ENCODE measurements around the gene FAM118B.

FAM118B gene

DNA sequence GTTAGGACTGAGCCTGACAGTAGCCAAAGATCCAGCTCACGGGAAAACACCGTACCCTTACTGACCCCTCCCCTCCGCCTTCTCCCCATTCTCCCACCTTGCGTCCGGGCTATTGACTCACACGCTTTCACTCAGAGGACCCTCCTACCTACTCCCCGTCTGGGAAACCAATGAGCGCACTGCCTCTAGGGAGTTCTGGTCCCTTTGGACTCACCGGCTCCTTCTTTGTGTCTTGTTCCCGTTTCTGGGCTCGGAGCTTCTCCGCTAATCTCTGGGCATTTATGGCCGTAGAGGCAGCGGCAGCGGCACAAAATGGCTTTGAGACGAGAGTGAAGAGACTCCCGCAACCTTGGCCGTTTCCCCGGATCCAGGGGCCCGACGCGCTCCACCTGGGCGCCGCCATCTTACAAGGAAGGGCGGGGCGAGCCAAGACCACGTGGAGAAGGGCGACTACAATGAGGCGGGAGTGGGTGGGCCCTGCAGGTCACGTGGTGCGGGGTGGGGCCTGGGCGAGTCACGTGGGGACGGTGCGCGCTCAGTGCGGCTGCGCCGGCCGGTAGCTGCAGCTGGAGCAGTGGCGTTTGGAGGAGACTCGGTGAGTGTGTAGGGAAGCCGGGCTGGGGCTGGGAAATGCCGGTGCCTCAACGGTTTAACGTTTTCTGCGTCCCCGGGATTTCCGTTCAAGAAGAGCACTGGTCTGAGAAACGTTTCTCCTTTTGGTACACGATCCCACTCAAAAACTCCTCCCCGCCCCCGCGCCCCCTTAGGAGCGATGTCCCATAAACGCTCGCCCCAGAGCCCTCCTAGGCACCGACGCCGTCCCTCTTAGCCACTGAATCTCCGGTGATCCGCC lies at the start of gene FAM118B, which contains the start of gene RPUSD4:
Gene FAM118B, plus strand, starts transcription at position 547 of the 853 bp plus-strand sequence. CDS start 23,220 bp downstream, outside the sequence.
Gene RPUSD4, minus strand, starts transcription at position 415 of the 853 bp plus-strand sequence. Its CDS starts 12 bp downstream, at position 403.
- DNase-seq (ENCODE audit: low read depth in 1 of 2, low spot score in 1 of 2): peak; percentile 97 to 99

DNA sequence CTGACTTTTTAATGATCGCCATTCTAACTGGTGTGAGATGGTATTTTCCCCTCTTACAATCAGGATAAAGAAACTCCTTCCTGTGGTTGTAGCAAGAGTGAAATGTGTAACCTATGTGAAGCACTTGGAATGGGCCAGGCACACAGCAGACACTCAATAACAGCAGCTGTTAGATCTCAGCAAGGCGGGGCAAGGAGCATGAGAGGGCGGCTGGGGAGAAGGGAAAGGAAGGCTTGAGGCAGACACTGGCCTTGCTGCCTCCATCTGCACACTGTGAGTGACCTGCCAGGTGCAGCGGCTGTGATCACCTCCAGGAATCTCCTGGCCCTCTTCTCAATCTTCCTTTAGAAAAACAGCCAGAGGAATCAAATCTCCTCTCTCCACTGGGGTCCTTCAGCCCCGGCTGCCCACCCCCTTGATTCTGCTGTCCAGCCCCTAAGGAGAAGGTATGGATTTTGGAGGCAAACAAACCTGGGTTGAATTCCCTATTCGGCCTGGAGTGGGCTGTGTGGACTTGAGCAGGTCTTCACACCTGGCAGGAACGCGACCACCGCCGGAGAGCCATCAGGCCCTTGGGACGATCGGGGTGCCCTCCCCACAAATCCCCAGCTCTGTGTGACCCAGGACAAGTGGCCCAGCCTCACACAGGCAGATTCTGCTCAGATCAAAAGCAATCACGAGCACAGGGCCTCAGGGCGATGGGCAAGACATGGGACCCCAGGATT lies 49.1 kb upstream of the FAM118B start:
- DNase-seq (ENCODE audit: low read depth in 1 of 2, low spot score in 1 of 2): no peak

DNA sequence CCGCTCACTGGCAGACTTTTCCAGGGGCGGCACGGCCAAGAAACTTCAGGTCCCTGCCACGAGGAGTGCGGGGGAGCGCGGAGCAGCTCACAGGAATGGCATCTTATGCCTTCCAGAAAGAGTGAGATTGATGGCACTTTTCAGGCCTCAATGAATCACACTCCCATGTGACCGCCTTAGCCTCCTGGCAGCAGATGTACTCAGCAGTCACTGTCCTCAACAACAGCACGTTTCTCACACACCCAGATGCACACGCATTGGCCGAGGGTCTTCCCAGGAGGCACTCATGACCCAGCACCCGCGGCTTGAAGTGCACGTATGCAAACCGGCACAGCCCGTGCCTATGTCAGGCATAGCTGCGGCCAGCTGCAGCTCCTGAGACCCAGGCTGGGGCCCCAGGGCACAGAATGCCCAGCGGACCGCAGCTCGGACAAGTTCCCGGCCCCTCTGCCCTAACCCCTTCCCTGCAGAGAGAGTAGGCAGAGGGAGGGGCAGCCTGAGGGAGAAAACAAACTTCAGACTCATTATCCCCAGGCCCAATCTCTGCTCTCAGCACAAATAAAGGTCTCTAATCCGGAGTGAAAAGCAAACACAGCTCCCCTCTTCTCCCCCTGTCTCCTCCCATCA lies 48.4 kb upstream of the FAM118B start:
- no peak for DNase-seq (ENCODE audit: low read depth in 1 of 2, low spot score in 1 of 2)

- no peak for DNase-seq (ENCODE audit: low read depth in 1 of 2, low spot score in 1 of 2)
Observed at GRCh38 chr11:126163779-126164178, 47.8 kb upstream of the FAM118B start.

- no peak for DNase-seq (ENCODE audit: low read depth in 1 of 2, low spot score in 1 of 2)
Observed at GRCh38 chr11:126164781-126165180, 46.8 kb upstream of the FAM118B start.

GRCh38 chr11:126165311-126165720 lies 46.3 kb upstream of the FAM118B start:
- DNase-seq (ENCODE audit: low read depth in 1 of 2, low spot score in 1 of 2): no peak

DNA sequence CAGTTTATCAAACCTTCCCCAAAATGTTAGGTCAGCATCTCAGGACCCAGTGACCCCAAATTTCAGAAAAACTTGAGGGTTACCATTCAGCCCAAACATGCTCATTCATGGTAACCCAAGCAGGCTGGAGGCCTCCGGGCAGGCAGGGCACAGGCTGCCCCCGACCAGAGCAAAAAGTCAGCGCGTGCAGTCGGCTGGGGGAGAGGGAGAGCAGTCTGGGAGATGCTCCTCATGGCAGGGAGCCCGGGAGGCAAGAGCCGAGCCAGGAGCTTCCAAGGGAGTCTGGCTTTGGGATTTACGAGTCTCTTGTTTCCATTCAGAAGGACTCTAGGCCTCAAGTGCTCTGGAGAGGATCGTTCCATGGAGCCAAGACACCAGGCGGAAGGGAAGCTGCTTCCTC lies 45.8 kb upstream of the FAM118B start:
- DNase-seq (ENCODE audit: low read depth in 1 of 2, low spot score in 1 of 2): no peak

DNA sequence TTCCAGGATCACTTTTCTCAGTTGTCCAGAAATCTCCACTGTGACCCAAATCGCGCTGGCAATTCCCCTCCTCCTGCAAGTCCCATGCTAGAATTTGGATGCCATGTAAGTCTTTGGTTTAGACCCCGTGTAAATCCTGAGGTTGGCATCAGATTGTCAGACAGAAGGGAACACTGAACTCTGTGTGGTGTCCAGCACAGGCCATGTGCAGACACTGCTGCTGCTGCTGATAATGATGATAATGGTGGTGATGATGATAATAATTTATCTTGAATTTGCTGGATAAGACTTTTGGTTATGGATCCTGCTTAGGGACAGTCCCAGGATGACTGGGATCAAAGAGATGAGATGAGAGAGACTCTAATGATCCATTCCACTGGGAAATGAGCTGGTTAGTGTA lies 45.2 kb upstream of the FAM118B start:
- no peak for DNase-seq (ENCODE audit: low read depth in 1 of 2, low spot score in 1 of 2)

DNA sequence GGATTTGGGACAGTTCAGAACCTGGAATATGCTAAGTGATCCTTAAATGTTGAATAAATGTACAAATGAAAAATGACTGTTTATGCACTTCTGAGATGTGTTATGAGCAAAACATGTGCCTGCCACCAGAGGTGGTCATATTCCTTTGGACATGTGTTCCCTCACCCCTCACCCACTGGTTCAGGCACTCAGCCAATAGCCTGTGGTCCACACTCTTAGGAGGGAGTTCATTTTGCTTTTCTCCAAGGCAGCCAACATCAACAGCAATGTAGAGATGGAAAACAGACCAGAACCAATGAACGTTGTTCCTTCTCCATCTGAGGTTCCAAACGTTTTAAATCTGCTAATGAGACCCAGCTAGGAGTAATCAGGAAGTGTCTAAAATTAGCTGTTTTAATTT lies 44.1 kb upstream of the FAM118B start:
- no peak for DNase-seq (ENCODE audit: low read depth in 1 of 2, low spot score in 1 of 2)

DNA sequence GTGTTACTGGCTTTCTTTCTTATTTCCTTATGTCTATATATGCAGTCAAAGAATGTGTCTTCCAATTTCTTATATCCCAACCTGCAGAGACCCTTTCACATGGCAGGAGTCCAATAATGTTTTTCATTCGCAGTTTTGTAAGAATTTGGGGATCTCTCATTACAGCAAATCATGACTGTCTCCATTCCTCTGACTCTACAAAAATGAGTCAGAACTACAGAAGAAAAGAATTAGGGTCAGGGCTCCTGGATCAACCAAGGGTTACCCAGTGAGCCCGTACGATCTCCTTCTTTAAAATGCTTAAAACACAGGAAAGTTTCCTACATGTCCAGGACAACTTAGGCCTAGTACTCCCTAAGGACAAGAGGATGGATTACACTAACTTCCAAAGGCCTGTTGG lies 42.3 kb upstream of the FAM118B start:
- no peak for DNase-seq (ENCODE audit: low read depth in 1 of 2, low spot score in 1 of 2)

GRCh38 chr11:126172596-126173038 lies 39.0 kb upstream of the FAM118B start:
- DNase-seq (ENCODE audit: low read depth in 1 of 2, low spot score in 1 of 2): no peak

GRCh38 chr11:126173257-126173656 lies 38.3 kb upstream of the FAM118B start:
- DNase-seq (ENCODE audit: low read depth in 1 of 2, low spot score in 1 of 2): no peak

GRCh38 chr11:126174816-126175215 lies 36.8 kb upstream of the FAM118B start:
- no peak for DNase-seq (ENCODE audit: low read depth in 1 of 2, low spot score in 1 of 2)

DNA sequence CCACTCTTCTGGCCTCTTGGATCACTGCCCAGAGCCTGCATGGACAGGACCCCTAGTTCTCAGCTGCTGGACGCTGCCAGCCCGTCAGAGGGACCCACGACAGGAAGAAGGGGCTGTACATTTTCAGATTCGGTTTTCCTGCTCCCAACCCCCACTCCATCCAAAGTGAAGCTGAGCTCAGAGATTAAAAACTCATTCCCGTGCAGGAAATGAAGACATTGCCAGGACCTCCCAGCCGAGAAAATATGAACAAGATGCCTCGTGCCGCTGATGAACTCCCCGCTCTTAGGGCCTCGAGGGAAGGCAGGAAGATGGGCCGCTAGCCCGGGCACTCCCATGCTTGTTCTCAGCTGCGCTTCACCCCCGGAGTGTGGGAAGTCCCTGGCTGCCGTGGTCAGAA lies 36.2 kb upstream of the FAM118B start:
- DNase-seq (ENCODE audit: low read depth in 1 of 2, low spot score in 1 of 2): no peak

GRCh38 chr11:126176853-126177470 lies 34.6 kb upstream of the FAM118B start:
- DNase-seq (ENCODE audit: low read depth in 1 of 2, low spot score in 1 of 2): no peak

DNA sequence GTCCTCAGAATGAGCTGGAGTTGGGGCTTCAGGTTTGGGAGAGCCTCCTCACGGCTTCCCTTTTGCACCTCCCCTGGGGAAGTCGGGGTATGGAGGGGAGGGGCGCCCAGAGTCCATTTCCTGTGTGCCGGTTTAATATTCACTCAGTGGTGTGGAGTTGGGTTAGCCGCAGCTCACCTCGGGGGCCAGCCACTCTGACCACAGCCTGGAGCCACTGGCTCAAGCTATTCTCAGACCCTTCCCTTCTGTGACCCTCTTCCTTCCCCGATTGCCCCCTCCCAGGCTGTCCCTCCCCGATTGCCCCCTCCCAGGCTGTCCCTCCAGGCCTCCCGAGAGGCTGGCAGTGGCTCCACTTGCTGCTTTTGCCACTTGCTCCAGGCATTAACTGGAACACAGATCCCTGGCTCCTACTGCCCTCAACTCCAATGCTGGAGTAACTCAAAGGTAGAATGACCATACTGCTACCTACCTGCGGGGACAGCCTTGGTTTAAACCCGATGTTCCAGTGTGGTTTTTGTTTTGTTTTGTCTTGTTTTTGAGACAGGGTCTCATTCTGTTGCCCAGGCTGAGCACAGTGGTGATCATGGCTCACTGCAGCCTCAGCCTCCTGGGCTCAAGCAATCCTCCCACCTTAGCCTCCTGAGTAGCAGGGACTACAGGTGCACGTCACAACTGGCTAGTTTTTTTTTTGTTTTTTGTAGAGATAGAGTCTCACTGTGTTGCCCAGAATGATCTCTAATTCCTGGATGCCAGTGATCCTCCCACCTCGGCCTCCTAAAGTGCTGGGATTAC lies 29.4 kb upstream of the FAM118B start:
- DNase-seq (ENCODE audit: low read depth in 1 of 2, low spot score in 1 of 2): no peak

GRCh38 chr11:126182787-126183445 lies 28.7 kb upstream of the FAM118B start:
- no peak for DNase-seq (ENCODE audit: low read depth in 1 of 2, low spot score in 1 of 2)

GRCh38 chr11:126185259-126186024 lies 26.1 kb upstream of the FAM118B start:
- DNase-seq (ENCODE audit: low read depth in 1 of 2, low spot score in 1 of 2): no peak

- DNase-seq (ENCODE audit: low read depth in 1 of 2, low spot score in 1 of 2): no peak
Observed at GRCh38 chr11:126186025-126186698, 25.4 kb upstream of the FAM118B start.
